Measurements from ENCODE around the gene CDHR4.

GRCh38 chr3:49841126-49841696 lies 41.5 kb upstream of the CDHR4 start:
- TF ChIP-seq CTCF (IDR thresholded peaks at IDR 0.05; ENCODE audit: low read length) (peak; percentile 74), EZH2 (IDR thresholded peaks at IDR 0.05; ENCODE audit: borderline replicate concordance, low read length) (no peak)
